ENCODE measurements around the gene IFNG-AS1. TPM values are rescaled to one million over a fixed set of nuclear protein-coding genes. Genes with fewer than 3 reads are reported as not detected.

Gene IFNG-AS1
- polyA plus RNA-seq, 1 donor from 2014 or later: not detected

GRCh38 chr12:67980391-67980790 lies 8.9 kb upstream of the IFNG-AS1 start:
- H3K4me2 ChIP-seq (ENCODE audit: low read length): no peak overlapping the region
- no peaks in the 10 kb centered on the region for H3K79me2 ChIP-seq (replicated peaks; ENCODE audit: insufficient read depth, low read length)
- no peaks in the 10 kb centered on the region for H4K20me1 ChIP-seq (ENCODE audit: insufficient read depth)
- TF ChIP-seq RAD21 (conservative IDR thresholded peaks at IDR 0.05): no peak
- no peak for TF ChIP-seq TAF1 (IDR thresholded peaks at IDR 0.05; ENCODE audit: low read depth)
- TF ChIP-seq POLR2AphosphoS5 (IDR thresholded peaks at IDR 0.05): no peak
- TF ChIP-seq SMC3 (conservative IDR thresholded peaks at IDR 0.05; ENCODE audit: poor library complexity): no peak
- TF ChIP-seq EZH2 (IDR thresholded peaks at IDR 0.05; ENCODE audit: borderline replicate concordance, insufficient read depth, low read length, poor library complexity, severe bottlenecking): no peak
- TF ChIP-seq CTCF (IDR thresholded peaks at IDR 0.05; ENCODE audit: poor library complexity, severe bottlenecking): no peak
- TF ChIP-seq MXI1 (conservative IDR thresholded peaks at IDR 0.05; ENCODE audit: poor library complexity, severe bottlenecking): no peak
- TF ChIP-seq REST (IDR thresholded peaks at IDR 0.05; ENCODE audit: borderline replicate concordance): no peak
- TF ChIP-seq EP300 (conservative IDR thresholded peaks at IDR 0.05; ENCODE audit: poor library complexity, severe bottlenecking): no peak
- H3K27ac ChIP-seq (ENCODE audit: low read length): no peak overlapping the region
- H3K9me3 ChIP-seq (ENCODE audit: low read length): no peaks in the 10 kb centered on the region
- no peak overlapping the region for H3K4me3 ChIP-seq (ENCODE audit: low read length)
- no peaks in the 10 kb centered on the region for H3K36me3 ChIP-seq (ENCODE audit: insufficient read depth, low read length)
- no peaks in the 10 kb centered on the region for H3K27me3 ChIP-seq (ENCODE audit: insufficient read depth, low read depth, low read length)
- H2AFZ ChIP-seq (ENCODE audit: low read depth, low read length): no peak overlapping the region
- no peak overlapping the region for H3K9ac ChIP-seq (ENCODE audit: low read length)
- H3F3A ChIP-seq (ENCODE audit: insufficient read depth, low read length, poor library complexity, severe bottlenecking): no peaks in the 10 kb centered on the region
- H3K9me2 ChIP-seq (ENCODE audit: insufficient read depth, low read length): no peaks in the 10 kb centered on the region

GRCh38 chr12:67981287-67982162 lies 7.7 kb upstream of the IFNG-AS1 start:
- no peak overlapping the region for H2AFZ ChIP-seq (ENCODE audit: low read depth, low read length)
- no peak overlapping the region for H3K4me2 ChIP-seq (ENCODE audit: low read length)

More at GRCh38 chr12:67981287-67982162, 7.7 kb upstream of the IFNG-AS1 start:
- no peaks in the 10 kb centered on the region for H3K36me3 ChIP-seq (ENCODE audit: insufficient read depth, low read length)
- H3K79me2 ChIP-seq (replicated peaks; ENCODE audit: insufficient read depth, low read length): no peaks in the 10 kb centered on the region
- H3K4me3 ChIP-seq (ENCODE audit: low read length): no peak overlapping the region
- H3K9ac ChIP-seq (ENCODE audit: low read length): no peak overlapping the region
- H3K9me2 ChIP-seq (ENCODE audit: insufficient read depth, low read length): no peaks in the 10 kb centered on the region
- no peaks in the 10 kb centered on the region for H3K9me3 ChIP-seq (ENCODE audit: low read length)
- H4K20me1 ChIP-seq (ENCODE audit: insufficient read depth): no peaks in the 10 kb centered on the region
- TF ChIP-seq RAD21 (conservative IDR thresholded peaks at IDR 0.05) (no peak), CTCF (IDR thresholded peaks at IDR 0.05; ENCODE audit: poor library complexity, severe bottlenecking) (no peak), TAF1 (IDR thresholded peaks at IDR 0.05; ENCODE audit: low read depth) (no peak), POLR2AphosphoS5 (IDR thresholded peaks at IDR 0.05) (no peak), MXI1 (conservative IDR thresholded peaks at IDR 0.05; ENCODE audit: poor library complexity, severe bottlenecking) (no peak), SMC3 (conservative IDR thresholded peaks at IDR 0.05; ENCODE audit: poor library complexity) (no peak), EP300 (conservative IDR thresholded peaks at IDR 0.05; ENCODE audit: poor library complexity, severe bottlenecking) (no peak), REST (IDR thresholded peaks at IDR 0.05; ENCODE audit: borderline replicate concordance) (no peak), EZH2 (IDR thresholded peaks at IDR 0.05; ENCODE audit: borderline replicate concordance, insufficient read depth, low read length, poor library complexity, severe bottlenecking) (no peak)
- no peaks in the 10 kb centered on the region for H3K27me3 ChIP-seq (ENCODE audit: insufficient read depth, low read depth, low read length)
- H3F3A ChIP-seq (ENCODE audit: insufficient read depth, low read length, poor library complexity, severe bottlenecking): no peaks in the 10 kb centered on the region
- H3K27ac ChIP-seq (ENCODE audit: low read length): no peak overlapping the region
